ENCODE results near the gene AMIGO1.

- TF ChIP-seq CTCF (IDR thresholded peaks at IDR 0.05) (no peak), POLR2A (IDR thresholded peaks at IDR 0.05) (no peak)
Measured at GRCh38 chr1:109493227-109493626, 16.3 kb downstream of the AMIGO1 start.

Measured in esophagus squamous epithelium (tissue), 4 donors.